Type B pancreatic cell (in vitro differentiated cells): ENCODE data around the gene INPP5A. TPM values are rescaled to one million over a fixed set of nuclear protein-coding genes. Genes with fewer than 3 reads are reported as not detected.

Source experiments
- DNase-seq: peaks from one replicate; pipeline ENCODE4 v3.0.0; 2021; ENCODE audit warnings: mixed read lengths; ENCODE audit not compliant: unreplicated experiment; ENCODE audit errors: extremely low spot score
- H3K27ac Mint-ChIP-seq: 2 replicates; pipeline ENCODE4 v1.8.0; 2021; ENCODE audit warnings: mild to moderate bottlenecking, mixed read lengths
- H3K27me3 Mint-ChIP-seq: 2 replicates; pipeline ENCODE4 v1.8.0; 2021; ENCODE audit warnings: mixed read lengths
- H3K36me3 Mint-ChIP-seq: 2 replicates; pipeline ENCODE4 v1.8.0; 2021; ENCODE audit warnings: mixed read lengths
- H3K4me1 Mint-ChIP-seq: one replicate; pipeline ENCODE4 v1.8.0; 2021; ENCODE audit warnings: mixed read lengths; ENCODE audit not compliant: unreplicated experiment
- H3K4me3 Mint-ChIP-seq: 2 replicates; pipeline ENCODE4 v1.8.0; 2021; ENCODE audit warnings: mild to moderate bottlenecking, mixed read lengths
- H3K9me3 Mint-ChIP-seq: 2 replicates; pipeline ENCODE4 v1.8.0; 2021; ENCODE audit warnings: mixed read lengths
- total RNA-seq: library from RNA; stranded (reverse); gene quantifications from 2 replicates; pipeline ENCODE4 v1.2.1, GENCODE V29; 2021; ENCODE audit warnings: low replicate concordance
- TF ChIP-seq, protein P1 (sequence below): fragments of 200-600 bp; sonication (generic); conservative IDR thresholded peaks from 2 replicates; pipeline ENCODE4 v1.5.0; 2021; ENCODE audit warnings: antibody characterized with exemption, mild to moderate bottlenecking

INPP5A gene
- total RNA-seq, 1 donor from 2014 or later: 26.6 TPM

DNA sequence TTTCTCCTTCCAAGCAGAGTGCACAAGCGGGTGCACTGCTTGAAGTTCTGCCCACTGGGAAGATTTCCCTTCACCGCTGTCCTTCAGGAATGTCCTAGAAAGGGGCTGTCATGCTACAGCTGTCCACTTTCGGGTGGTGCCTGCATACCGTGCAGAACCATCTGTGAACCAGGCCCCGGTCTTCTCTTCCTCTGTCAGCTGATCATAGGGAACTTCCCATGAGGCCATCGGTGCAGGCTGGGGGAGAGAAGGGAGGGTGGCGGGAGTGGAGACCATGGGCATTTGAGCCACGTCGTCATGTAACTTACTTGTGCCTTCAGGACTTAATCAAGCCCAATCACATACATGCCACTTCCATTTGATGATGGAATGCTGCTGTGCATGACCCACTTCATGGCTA lies 136.7 kb downstream of the INPP5A start:
- peaks cover 11% of the 10 kb centered on the region for H3K27me3 Mint-ChIP-seq
- H3K4me1 Mint-ChIP-seq: no peaks in the 10 kb centered on the region
- no peak overlapping the region for H3K27ac Mint-ChIP-seq
- no peak overlapping the region for H3K4me3 Mint-ChIP-seq
- peak; percentile 42 for DNase-seq
- H3K36me3 Mint-ChIP-seq: peaks cover 6% of the 10 kb centered on the region
- TF ChIP-seq, protein P1, sequence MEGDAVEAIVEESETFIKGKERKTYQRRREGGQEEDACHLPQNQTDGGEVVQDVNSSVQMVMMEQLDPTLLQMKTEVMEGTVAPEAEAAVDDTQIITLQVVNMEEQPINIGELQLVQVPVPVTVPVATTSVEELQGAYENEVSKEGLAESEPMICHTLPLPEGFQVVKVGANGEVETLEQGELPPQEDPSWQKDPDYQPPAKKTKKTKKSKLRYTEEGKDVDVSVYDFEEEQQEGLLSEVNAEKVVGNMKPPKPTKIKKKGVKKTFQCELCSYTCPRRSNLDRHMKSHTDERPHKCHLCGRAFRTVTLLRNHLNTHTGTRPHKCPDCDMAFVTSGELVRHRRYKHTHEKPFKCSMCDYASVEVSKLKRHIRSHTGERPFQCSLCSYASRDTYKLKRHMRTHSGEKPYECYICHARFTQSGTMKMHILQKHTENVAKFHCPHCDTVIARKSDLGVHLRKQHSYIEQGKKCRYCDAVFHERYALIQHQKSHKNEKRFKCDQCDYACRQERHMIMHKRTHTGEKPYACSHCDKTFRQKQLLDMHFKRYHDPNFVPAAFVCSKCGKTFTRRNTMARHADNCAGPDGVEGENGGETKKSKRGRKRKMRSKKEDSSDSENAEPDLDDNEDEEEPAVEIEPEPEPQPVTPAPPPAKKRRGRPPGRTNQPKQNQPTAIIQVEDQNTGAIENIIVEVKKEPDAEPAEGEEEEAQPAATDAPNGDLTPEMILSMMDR: no peak
- peaks cover 6% of the 10 kb centered on the region for H3K9me3 Mint-ChIP-seq

DNA sequence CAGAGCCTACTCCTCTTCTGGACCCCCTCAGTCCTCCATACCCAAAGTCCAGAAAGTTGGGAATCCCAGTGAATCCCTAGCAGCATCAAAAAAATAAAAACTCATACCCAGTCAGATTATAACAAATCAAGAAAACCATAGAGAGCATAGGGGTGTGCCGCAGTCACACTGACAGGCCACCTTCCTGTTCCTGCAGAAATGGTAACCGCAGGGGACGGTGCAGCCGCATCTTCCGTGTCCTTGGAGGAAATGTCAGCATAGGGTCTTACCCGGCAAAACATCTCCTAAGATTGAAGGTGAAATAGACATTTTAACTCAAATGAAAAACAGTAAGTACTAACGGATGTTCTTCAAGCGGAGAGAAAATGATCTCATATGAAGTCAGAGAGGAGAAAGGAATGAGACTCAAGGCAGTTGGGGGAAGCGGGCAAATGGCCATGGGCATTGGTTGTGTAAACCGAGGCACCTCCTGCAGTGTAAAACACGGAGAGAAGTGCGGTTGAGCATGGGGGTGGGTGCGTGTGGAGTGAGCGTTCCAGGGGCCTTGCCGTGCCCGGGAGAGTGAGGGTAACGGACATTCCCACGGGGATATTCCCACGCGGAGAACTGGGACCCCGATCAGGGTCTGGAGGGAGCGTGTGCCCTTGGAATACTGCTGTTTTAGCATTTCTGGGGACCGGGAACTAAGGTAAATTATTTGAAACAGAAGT lies 137.6 kb downstream of the INPP5A start:
- Mint-ChIP-seq H3K4me3 (no peak overlapping the region), H3K9me3 (peaks cover 6% of the 10 kb centered on the region), H3K27ac (no peak overlapping the region), H3K27me3 (peaks cover 11% of the 10 kb centered on the region), H3K4me1 (no peaks in the 10 kb centered on the region), H3K36me3 (peaks cover 6% of the 10 kb centered on the region)
- DNase-seq: peak; percentile 42
- TF ChIP-seq, protein P1: no peak

DNA sequence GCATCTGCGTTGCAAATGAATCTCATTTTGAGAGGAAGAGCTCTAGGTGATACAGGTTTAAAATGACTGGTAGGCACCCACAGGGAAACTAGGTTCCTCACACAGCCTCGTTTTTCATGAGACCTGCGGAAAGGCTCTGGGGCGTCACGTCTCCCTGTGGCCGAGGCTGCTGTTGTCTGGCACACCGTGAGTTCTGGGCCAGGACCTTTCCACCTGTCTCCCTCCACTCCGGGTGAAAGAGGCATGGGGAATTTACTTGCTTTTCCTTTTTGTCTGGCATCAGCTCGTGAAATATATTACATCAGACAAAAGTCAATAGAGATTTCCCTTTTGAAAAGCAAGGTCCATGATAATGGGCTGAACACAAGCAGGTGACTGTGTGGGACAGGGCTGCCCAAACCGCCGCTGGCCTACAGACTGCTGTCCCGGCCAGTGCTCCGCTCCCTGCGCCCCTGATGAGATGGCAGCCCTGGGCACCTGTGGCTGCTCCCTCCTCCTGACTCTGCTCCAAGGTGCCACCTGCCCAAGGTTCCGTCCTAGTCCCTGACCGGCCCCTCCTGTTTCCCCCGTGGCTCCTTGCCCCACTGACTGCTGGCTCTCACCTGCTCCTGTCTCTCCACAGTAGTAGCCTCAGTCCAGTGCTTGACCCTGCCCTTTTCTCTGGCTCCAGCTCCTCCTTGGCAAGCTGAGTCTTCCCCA lies 138.8 kb downstream of the INPP5A start:
- Mint-ChIP-seq H3K36me3 (peaks cover 8% of the 10 kb centered on the region), H3K4me1 (no peaks in the 10 kb centered on the region), H3K27ac (no peak overlapping the region), H3K27me3 (peaks cover 10% of the 10 kb centered on the region), H3K9me3 (peaks cover 6% of the 10 kb centered on the region), H3K4me3 (no peak overlapping the region)
- TF ChIP-seq, protein P1: no peak
- DNase-seq: peak; percentile 45

DNA sequence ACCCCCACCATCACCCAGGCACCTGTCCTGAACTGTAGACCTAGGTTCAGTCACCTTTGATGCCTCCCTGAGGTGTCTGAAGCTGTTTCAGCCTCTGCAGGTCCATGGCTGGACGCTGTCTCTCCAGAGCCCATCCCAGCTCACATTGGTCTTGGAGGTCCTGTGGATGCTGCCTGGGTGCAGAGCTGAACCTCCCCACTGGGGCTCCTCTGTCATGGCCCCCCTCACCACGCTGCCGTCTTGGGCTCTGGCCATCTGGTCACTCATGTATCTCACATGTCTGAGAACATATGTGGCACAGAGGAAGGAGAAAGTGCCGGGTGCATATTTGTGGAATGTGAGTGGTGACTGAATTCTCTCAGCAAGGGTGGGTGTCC lies 139.5 kb downstream of the INPP5A start:
- H3K9me3 Mint-ChIP-seq: peaks cover 6% of the 10 kb centered on the region
- no peaks in the 10 kb centered on the region for H3K4me1 Mint-ChIP-seq
- H3K4me3 Mint-ChIP-seq: no peak overlapping the region
- H3K36me3 Mint-ChIP-seq: peaks cover 11% of the 10 kb centered on the region
- peaks cover 9% of the 10 kb centered on the region for H3K27me3 Mint-ChIP-seq
- DNase-seq: no peak
- H3K27ac Mint-ChIP-seq: no peak overlapping the region
- TF ChIP-seq, protein P1: no peak

DNA sequence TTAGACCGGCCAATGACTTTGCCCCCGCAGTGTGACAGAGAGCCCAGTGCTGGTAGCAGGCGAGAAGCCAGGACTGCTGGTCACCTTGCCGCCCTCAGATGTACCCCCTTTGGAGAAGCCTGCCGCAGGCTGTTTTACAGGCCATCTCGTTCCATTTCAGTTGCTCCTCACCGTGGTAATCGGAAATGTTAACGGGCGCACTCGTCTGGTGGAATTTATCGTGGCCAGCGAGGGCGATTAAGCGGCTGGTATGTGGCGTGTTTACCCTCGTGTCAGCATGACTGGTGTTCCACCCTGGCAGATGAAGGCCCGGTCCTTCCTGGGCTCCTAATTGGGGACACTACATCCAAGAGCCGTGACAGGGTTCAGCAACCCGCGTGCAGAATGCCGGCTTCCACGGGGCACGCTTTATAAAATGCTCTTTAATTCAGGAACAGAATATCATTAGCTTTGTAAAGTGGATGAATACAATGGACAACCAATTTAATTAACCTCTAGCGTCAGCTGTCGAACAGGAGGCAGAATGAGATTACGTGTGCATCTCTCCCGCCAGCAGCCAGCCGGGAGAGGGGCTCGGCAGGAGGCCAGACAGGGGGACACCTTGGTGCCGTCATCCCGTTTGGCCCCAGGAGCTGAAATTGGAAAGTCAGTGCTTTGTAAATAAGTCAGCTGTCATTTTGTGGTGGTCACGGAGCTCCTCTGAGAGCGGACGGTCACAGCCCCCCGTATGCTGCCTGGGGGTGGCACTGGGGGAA lies 140.1 kb downstream of the INPP5A start:
- no peaks in the 10 kb centered on the region for H3K4me1 Mint-ChIP-seq
- H3K27ac Mint-ChIP-seq: no peak overlapping the region
- H3K9me3 Mint-ChIP-seq: peaks cover 5% of the 10 kb centered on the region
- TF ChIP-seq, protein P1: no peak
- peaks cover 10% of the 10 kb centered on the region for H3K36me3 Mint-ChIP-seq
- H3K4me3 Mint-ChIP-seq: no peak overlapping the region
- H3K27me3 Mint-ChIP-seq: peaks cover 8% of the 10 kb centered on the region
- peak; percentile 67 for DNase-seq
